Inflammatory macrophage treated with lipopolysaccharide for 1 hour (primary cell): ENCODE measurements around the gene FBXO17.
"Not testable (repeated sequence)": the region's sequence is repeated elsewhere in the genome, so short reads cannot be mapped to it uniquely, and the experiment has no call there.

Experiments used
- DNase-seq, 2 donors: peaks; one replicate each; pipeline ENCODE4 v3.0.0-alpha.2; 2020 to 2022

Gene FBXO17

GRCh38 chr19:38941466-38941865, 34.1 kb downstream of the FBXO17 start:
- not testable (repeated sequence) for DNase-seq

GRCh38 chr19:38939957-38940356, 35.6 kb downstream of the FBXO17 start:
- DNase-seq: no peak

DNA sequence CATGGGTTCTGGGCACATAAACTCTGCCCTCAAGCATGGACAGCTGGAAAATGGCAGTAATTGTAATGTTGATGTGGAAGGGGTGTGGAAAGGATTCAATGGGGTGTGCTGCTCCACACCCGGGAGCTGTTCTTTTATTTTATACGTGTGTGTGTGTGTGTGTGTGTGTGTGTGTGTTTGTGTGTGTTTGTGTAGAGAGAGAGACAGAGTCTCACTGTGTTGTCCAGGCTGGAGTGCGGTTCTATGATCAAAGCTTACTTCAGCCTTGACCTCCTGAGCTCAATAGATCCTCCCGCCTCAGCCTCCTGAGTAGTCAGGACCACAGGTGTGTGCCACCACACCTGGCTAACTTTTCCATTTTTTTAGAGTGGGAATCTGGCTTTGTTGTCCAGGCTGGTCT, 42.0 kb downstream of the FBXO17 start:
- DNase-seq: no peak

GRCh38 chr19:38932425-38933179, 42.9 kb downstream of the FBXO17 start:
- peak; percentile 32 to 50 for DNase-seq

- DNase-seq: no peak
These were observed 44.1 kb downstream of the FBXO17 start for GRCh38 chr19:38931521-38931793.

GRCh38 chr19:38930776-38931520, 44.6 kb downstream of the FBXO17 start, which contains the start of gene MRPS12:
Gene MRPS12, plus strand, starts transcription at chr19:38930944. Its CDS starts 351 bp downstream, at chr19:38931295.
- peak; percentile 99 for DNase-seq

- DNase-seq: peak; percentile 88 to 94
These were observed 45.4 kb downstream of the FBXO17 start, which contains the start of gene SARS2 for GRCh38 chr19:38929929-38930775. Gene SARS2, minus strand, starts transcription at chr19:38930763. Its CDS starts 27 bp downstream, at chr19:38930736.

- DNase-seq: no peak
These were observed 47.0 kb downstream of the FBXO17 start for GRCh38 chr19:38928391-38929001.

DNA sequence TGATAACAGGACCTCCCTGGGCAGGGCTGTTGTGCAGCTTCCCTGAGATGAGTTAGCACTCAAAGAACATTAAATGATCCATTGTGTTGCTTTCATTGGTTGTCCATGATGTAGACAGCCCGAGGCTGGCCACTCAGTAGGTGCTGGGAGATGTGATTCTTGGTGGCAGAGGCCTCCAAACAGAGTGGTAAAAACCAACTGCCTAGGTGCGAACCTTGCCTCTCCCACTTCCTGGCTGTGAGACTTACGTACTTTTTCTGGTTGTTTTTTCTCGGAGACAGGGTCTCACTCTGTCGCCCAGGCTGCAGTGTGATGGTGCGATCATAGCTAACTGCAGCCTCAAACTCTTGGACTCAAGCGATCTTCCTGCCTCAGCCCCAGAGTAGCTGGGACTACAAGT, 51.2 kb downstream of the FBXO17 start:
- no peak for DNase-seq

GRCh38 chr19:38922482-38922881, 53.1 kb downstream of the FBXO17 start:
- no peak for DNase-seq

- DNase-seq: no peak
These were observed 53.9 kb downstream of the FBXO17 start for GRCh38 chr19:38921420-38922274.

DNA sequence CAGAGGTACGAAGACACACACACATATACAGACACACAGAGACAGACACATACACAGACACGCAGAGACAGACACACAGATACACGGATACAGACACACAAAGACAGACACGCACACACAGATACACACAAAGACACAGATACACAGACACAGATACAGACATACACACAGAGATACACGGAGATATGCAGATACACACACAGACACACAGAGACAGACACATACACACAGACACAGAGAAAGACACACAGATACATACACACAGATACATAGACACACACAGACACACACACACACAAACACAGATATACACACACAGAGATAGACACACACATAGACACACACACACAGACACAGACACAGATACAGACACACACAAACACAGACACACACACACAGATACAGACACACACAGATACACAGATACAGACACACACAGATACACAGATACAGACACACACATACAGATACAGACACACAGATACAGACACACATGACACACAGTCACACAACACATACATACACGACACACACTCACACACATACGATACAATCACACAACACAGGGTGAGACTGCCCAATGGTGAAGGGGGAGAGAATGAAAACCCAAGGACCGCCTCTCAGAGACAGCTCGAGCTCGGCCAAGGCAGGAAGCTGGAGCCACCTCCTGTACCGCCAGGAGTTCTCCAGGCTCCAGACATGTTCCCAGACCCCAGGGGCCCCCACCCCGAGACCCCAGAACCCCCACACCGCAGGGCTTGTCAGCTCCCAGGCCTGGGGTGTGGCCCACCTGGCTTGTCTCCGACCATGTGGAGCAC, 54.7 kb downstream of the FBXO17 start:
- DNase-seq: no peak

DNA sequence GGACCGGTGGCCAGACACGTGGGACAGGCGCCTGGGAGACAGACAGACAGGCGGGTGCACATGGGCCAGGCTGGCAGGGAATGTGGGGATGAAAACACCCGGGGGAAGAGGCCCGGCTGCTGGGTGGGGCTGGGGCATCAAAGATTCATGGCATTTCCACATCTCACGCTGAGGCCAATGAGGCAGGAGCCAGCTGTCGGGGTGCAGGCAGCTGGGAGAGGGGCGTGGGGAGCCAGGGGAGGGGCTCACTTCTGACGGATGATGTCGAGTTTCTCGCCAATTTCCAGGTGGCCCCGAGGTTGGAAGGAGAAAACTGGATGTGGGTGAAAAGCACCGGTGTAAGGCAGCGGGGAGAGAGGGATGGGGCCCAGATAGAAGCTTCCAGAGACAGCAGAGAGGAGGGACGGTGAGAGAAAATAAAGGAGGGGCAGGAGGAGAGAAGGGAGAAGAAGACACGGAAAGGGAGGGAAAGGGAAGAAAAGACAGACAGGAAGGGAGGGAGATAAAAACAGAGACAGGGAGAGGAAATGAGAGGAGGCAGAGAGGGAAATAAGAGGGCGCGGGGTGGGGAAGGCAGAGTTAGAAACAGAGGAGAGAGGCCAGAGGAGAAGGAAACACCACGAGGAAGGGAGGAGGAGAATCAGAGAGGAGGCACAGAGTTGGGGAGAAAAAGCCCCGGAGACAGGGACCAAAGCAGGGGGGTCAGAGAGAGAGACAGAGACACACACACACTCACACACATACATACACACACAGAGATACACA, 55.5 kb downstream of the FBXO17 start:
- no peak for DNase-seq

GRCh38 chr19:38918526-38918925, 57.0 kb downstream of the FBXO17 start:
- DNase-seq: no peak

- peak in 1 of 2 donors; percentile 5 for DNase-seq
These were observed 57.5 kb downstream of the FBXO17 start for GRCh38 chr19:38917921-38918491.

- DNase-seq: no peak
These were observed 58.0 kb downstream of the FBXO17 start for GRCh38 chr19:38917516-38917915.

DNA sequence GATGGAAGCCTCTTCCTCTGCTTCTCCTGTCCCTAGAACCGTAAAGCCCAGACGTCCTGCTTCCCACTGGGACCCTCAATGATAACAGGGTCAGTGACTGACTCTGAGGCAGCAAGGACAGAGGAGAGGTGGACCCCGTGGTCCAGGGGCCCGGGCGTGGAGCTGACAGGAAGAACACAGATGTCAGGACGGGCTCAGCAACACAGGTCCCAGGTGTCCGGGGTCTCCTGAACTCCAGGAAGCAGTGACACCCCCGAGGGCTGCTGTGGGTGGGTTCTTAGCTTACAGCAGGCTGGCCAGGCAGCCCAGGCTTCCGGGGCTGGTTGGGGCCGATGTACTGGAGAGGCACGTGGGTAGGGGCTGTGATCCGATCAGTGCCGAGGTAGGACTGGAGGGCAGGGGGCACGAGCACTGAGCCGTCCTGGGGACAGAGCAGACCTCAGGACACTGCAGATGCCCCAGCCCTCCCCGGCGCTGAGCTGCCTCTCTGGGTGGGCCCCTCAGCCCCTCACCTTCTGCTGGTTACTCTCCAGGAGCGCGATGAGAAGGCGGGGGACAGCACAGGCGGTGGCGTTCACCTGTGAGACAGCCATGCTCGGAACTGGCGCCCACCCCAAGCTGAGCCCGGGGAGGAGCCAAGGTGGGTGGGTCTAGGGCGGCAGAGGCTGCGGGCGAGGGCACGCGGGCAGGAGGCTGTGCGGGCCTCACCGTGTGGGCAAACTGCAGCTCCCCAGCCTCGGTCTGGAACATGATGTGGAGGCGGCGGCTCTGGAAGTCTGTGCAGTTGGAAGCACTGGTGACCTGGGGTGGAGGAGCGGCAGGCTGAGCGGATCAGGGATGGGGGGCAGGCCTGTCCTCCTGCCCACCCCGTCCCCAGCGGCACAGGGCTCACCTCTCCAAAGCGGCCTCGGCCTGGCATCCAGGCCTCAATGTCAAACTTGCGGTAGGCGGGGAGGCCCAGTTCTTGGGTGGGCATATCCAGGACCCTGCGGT, 59.9 kb downstream of the FBXO17 start:
- no peak for DNase-seq

DNA sequence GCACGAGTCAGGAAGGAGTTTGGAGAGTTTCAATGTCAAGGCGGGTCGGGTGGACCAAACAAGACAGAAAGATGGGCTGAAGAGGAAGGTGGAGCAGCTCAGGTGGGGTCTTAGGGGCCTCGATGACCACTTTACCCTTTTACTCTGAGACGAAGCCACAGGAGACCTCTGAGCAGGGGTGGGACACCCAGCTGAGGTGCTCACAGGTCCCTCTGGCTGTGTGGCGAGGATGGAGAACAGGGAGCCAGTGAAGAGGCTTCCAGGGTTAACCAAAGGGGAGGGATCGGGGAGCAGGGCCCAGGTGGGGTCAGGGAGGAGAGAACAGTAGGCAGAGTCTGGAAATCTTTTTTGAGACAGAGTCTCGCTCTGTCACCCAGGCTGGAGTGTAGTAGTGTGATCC, 61.6 kb downstream of the FBXO17 start:
- no peak for DNase-seq
